ENCODE data around the gene NR2E3. TPM values are rescaled to one million over a fixed set of nuclear protein-coding genes. Genes with fewer than 3 reads are reported as not detected.
A peak's percentile ranks its signal among the peaks of the same experiment; 100 is the strongest.

NR2E3 gene
- total RNA-seq (2014; rRNA removed) = 0.35 and 0.77 TPM in 2 replicates
- Bru-seq, nascent RNA = percentile 53 among the genes with signal in this experiment
- percentile 54 among the genes with signal in this experiment for BruChase-seq, experiment 1, labeled RNA remaining after a 6-hour chase
- percentile 65 among the genes with signal in this experiment for BruChase-seq, experiment 2, labeled RNA remaining after a 2-hour chase
- long read RNA-seq = 0 reads

- H3K4me1 ChIP-seq (ENCODE audit: insufficient read depth, low read length) = peaks cover 11% of the 10 kb centered on the region
- no TSS peak for BruUV-seq (replicated peaks)
- H3K9me2 ChIP-seq (replicated peaks; ENCODE audit: low read length) = no peaks in the 10 kb centered on the region
- no peaks in the 10 kb centered on the region for H3K9me3 ChIP-seq (ENCODE audit: low read length)
- no peak within 1 kb of the TSS for H2AFZ ChIP-seq (ENCODE audit: low read length)
- intact Hi-C loops (cut with micrococcal nuclease) = no loop called here
- no peak within 1 kb of the TSS for H3K4me3 ChIP-seq (ENCODE audit: low read length)
- ChIA-PET POLR2A (ENCODE audit: unreplicated experiment) (no interaction called here), CTCF (no interaction called here)
- no peaks in the 10 kb centered on the region for H4K20me1 ChIP-seq (ENCODE audit: low read length)
- no peaks in the 10 kb centered on the region for H3K79me2 ChIP-seq (ENCODE audit: low read length)
- H3K4me2 ChIP-seq (ENCODE audit: low read length) = no peak within 1 kb of the TSS
- H3F3A ChIP-seq (ENCODE audit: low read length, unreplicated experiment) = no peaks in the 10 kb centered on the region
- H3K27me3 ChIP-seq (ENCODE audit: low read length) = no peaks in the 10 kb centered on the region
- H3K27ac ChIP-seq (ENCODE audit: low read length) = no peak within 1 kb of the TSS
- H3K9ac ChIP-seq (ENCODE audit: low read length) = no peak within 1 kb of the TSS
- H3K36me3 ChIP-seq (ENCODE audit: low read depth, low read length) = no peaks in the 10 kb centered on the region
- TF ChIP-seq EZH2 (IDR thresholded peaks at IDR 0.05; ENCODE audit: low read length, unreplicated experiment) (no peak), CTCF (conservative IDR thresholded peaks at IDR 0.05; ENCODE audit: low read depth, low read length) (no peak), EZH2phosphoT487 (IDR thresholded peaks at IDR 0.05; ENCODE audit: borderline replicate concordance, low read length) (no peak)
- ATAC-seq = no peak
- no peak for DNase-seq
These were observed at the start of gene NR2E3 for GRCh38 chr15:71810256-71811035. NR2E3 (plus strand) TSS chr15:71810554; CDS start chr15:71810744, 190 bp downstream.

GRCh38 chr15:71760852-71761251, 49.5 kb upstream of the NR2E3 start:
- intact Hi-C loops (cut with micrococcal nuclease) = loop anchor here (1.0 kb wide), 1 partner anchor 17 kb away; no protein-coding TSS in a partner anchor
- Histone ChIP-seq H2AFZ (ENCODE audit: low read length) (no peak overlapping the region), H3K4me1 (ENCODE audit: insufficient read depth, low read length) (peaks cover 12% of the 10 kb centered on the region), H4K20me1 (ENCODE audit: low read length) (no peaks in the 10 kb centered on the region), H3K27me3 (ENCODE audit: low read length) (no peaks in the 10 kb centered on the region), H3K79me2 (ENCODE audit: low read length) (no peaks in the 10 kb centered on the region), H3K9ac (ENCODE audit: low read length) (no peak overlapping the region), H3F3A (ENCODE audit: low read length, unreplicated experiment) (no peaks in the 10 kb centered on the region), H3K9me3 (ENCODE audit: low read length) (peaks cover 10% of the 10 kb centered on the region), H3K4me3 (ENCODE audit: low read length) (no peak overlapping the region), H3K36me3 (ENCODE audit: low read depth, low read length) (peaks cover 38% of the 10 kb centered on the region), H3K27ac (ENCODE audit: low read length) (peak overlapping the region; percentile 76), H3K4me2 (ENCODE audit: low read length) (no peak overlapping the region), H3K9me2 (replicated peaks; ENCODE audit: low read length) (no peaks in the 10 kb centered on the region)
- POLR2A ChIA-PET (ENCODE audit: unreplicated experiment) = interaction anchor here (0.6 kb wide), 1 partner anchor 12 kb away, joined by 4 read pairs; no protein-coding TSS in a partner anchor
- CTCF ChIA-PET = interaction anchor here (0.7 to 1.2 kb wide), 4 partner anchors 8 to 652 kb away, joined by 3 to 12 read pairs (median 4); no protein-coding TSS in a partner anchor
- no TSS peak for BruUV-seq (replicated peaks)
- no peak for TF ChIP-seq CTCF (conservative IDR thresholded peaks at IDR 0.05; ENCODE audit: low read depth, low read length)
- no peak for TF ChIP-seq EZH2phosphoT487 (IDR thresholded peaks at IDR 0.05; ENCODE audit: borderline replicate concordance, low read length)
- ATAC-seq (no peak), DNase-seq (no peak)
